Bone marrow (tissue), 2 donors: ENCODE data around the gene OR4K5.
"Not testable (repeated sequence)": the region's sequence is repeated elsewhere in the genome, so short reads cannot be mapped to it uniquely, and the experiment has no call there.

Experiments used
- DNase-seq, 2 donors: peaks; one replicate each; lab custom pipeline; 2025; lab: John Stamatoyannopoulos, UW

Gene OR4K5

GRCh38 chr14:19920021-19920657 is at the start of gene OR4K5:
Gene OR4K5, plus strand, starts transcription at chr14:19920607. Its CDS starts 0 bp downstream, at chr14:19920607.
- DNase-seq = no peak

GRCh38 chr14:19873178-19873577 is 47.2 kb upstream of the OR4K5 start:
- DNase-seq = no peak

GRCh38 chr14:19874842-19875241 is 45.6 kb upstream of the OR4K5 start, which contains the start of gene OR4K2:
Gene OR4K2, plus strand, starts transcription at chr14:19875142. Its CDS starts 1,126 bp downstream, at chr14:19876268.
- no peak for DNase-seq

GRCh38 chr14:19878029-19878642 is 42.3 kb upstream of the OR4K5 start:
- DNase-seq = peak in 1 of 2 donors; percentile 1

- no peak for DNase-seq
Observed at GRCh38 chr14:19895282-19895681, 25.1 kb upstream of the OR4K5 start.

- no peak for DNase-seq
Observed at GRCh38 chr14:19900999-19901398, 19.4 kb upstream of the OR4K5 start.

- no peak for DNase-seq
Observed at GRCh38 chr14:19902409-19902808, 18.0 kb upstream of the OR4K5 start.

GRCh38 chr14:19906665-19907064 is 13.7 kb upstream of the OR4K5 start:
- DNase-seq = no peak

- no peak for DNase-seq
Observed at GRCh38 chr14:19911114-19911513, 9.3 kb upstream of the OR4K5 start.

GRCh38 chr14:19917243-19917642 is 3.2 kb upstream of the OR4K5 start:
- no peak for DNase-seq

GRCh38 chr14:19917955-19918518 is 2.4 kb upstream of the OR4K5 start:
- no peak for DNase-seq

- DNase-seq = no peak
Observed at GRCh38 chr14:19918553-19919264, 1.7 kb upstream of the OR4K5 start.

- no peak for DNase-seq
Observed at GRCh38 chr14:19930617-19931016, 10.2 kb downstream of the OR4K5 start, which contains the start of gene OR4K1. Gene OR4K1, plus strand, starts transcription at chr14:19930917. Its CDS starts 4,750 bp downstream, at chr14:19935667.

- DNase-seq = no peak
Observed at GRCh38 chr14:19941668-19942067, 21.3 kb downstream of the OR4K5 start.

- no peak for DNase-seq
Observed at GRCh38 chr14:19947413-19948090, 27.1 kb downstream of the OR4K5 start.

- DNase-seq = no peak
Observed at GRCh38 chr14:19949218-19949617, 28.8 kb downstream of the OR4K5 start.

GRCh38 chr14:19969735-19970134 is 49.3 kb downstream of the OR4K5 start:
- not testable (repeated sequence) for DNase-seq
